ENCODE measurements around the gene TRPM2. TPM values are rescaled to one million over a fixed set of nuclear protein-coding genes. Genes with fewer than 3 reads are reported as not detected.

Gene TRPM2
- total RNA-seq, 1 donor from 2014 or later: 0.07 TPM

GRCh38 chr21:44332965-44333364 is 20.5 kb upstream of the TRPM2 start:
- Mint-ChIP-seq H3K36me3 (peaks cover 3% of the 10 kb centered on the region), H3K4me1 (ENCODE audit: unreplicated experiment) (peaks cover 15% of the 10 kb centered on the region), H3K27ac (no peak overlapping the region), H3K9me3 (no peaks in the 10 kb centered on the region), H3K27me3 (no peaks in the 10 kb centered on the region), H3K4me3 (no peak overlapping the region)
- DNase-seq (ENCODE audit: extremely low spot score, unreplicated experiment): no peak
- TF ChIP-seq CTCF (conservative IDR thresholded peaks at IDR 0.05): no peak

DNA sequence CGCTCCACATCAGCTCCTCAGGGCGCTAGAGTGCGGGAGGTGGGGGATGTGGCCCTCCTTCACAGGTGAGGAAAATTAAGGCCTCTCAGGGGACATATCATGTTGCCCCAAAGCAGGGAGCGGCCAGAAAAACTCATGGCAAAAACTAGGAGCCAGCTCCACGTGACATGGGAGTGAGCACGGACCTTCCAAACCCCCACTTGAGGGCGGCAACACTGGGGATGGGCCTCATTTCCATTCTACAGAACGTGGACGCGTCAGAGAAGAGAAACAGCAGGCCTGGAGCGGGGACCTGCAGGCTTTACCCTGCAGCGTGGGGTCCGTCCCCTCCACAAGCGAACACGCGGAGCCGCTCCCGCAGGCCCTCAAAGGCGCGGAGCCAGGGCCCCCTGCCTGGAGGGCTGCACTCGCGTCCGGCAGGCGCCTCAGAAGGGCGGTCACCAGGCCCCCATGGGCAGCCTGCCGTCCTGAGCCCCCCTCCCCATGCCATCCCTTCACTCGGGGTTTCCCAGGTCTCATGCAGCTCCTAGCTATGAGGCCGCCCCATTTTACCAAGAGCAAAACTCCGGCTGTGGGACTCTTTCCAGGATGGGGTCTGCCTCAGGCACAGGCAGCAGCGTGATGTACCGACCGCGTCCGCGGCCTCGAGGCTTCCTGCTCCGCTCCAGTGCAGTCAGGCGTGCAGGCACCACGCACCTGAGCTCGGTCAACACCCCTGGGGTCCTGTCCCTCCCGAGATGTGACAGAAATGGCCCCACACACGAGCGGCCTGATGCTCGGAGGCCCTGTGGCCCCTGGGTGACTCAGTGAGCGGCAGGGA is 19.7 kb upstream of the TRPM2 start:
- no peak overlapping the region for H3K4me3 Mint-ChIP-seq
- no peaks in the 10 kb centered on the region for H3K9me3 Mint-ChIP-seq
- no peak for DNase-seq (ENCODE audit: extremely low spot score, unreplicated experiment)
- peaks cover 19% of the 10 kb centered on the region for H3K4me1 Mint-ChIP-seq (ENCODE audit: unreplicated experiment)
- H3K27ac Mint-ChIP-seq: no peak overlapping the region
- no peaks in the 10 kb centered on the region for H3K27me3 Mint-ChIP-seq
- H3K36me3 Mint-ChIP-seq: peaks cover 3% of the 10 kb centered on the region
- no peak for TF ChIP-seq CTCF (conservative IDR thresholded peaks at IDR 0.05)

DNA sequence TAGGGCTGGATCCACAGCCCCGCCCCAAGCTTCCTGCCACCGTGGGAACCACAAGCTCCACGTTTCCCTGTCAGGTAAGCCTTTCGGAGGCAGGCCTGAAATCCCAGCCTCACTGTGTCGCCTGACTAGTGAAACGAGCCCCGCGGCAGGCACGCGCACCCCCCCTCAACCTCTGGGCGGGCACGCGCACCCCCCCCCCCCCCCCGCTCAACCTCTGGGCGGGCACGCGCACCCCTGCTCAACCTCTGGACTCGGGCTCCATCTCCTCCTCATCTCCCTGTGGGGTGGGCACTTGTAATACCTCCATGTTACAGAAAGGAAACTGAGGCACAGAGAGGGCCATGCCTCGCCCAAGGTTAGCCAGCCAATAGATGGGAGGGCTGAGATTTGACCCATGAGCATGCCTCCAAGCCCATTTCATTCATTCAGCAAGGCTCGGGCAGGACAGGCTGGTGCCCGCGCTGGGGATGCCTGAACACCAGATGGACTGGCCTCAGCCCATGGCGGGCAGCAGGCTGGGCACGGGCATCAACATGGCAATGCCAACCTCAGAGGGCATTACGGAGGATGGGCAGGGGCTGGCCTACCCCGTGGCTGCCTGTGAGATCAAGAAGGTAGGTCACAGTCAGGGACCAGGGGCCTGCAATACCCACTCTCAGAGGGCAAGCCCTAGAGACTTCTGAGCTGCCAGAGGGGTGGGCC is 18.9 kb upstream of the TRPM2 start:
- no peaks in the 10 kb centered on the region for H3K27me3 Mint-ChIP-seq
- TF ChIP-seq CTCF (conservative IDR thresholded peaks at IDR 0.05): no peak
- H3K4me1 Mint-ChIP-seq (ENCODE audit: unreplicated experiment): peaks cover 19% of the 10 kb centered on the region
- no peaks in the 10 kb centered on the region for H3K9me3 Mint-ChIP-seq
- DNase-seq (ENCODE audit: extremely low spot score, unreplicated experiment): no peak
- no peak overlapping the region for H3K4me3 Mint-ChIP-seq
- H3K27ac Mint-ChIP-seq: no peak overlapping the region
- peaks cover 3% of the 10 kb centered on the region for H3K36me3 Mint-ChIP-seq

DNA sequence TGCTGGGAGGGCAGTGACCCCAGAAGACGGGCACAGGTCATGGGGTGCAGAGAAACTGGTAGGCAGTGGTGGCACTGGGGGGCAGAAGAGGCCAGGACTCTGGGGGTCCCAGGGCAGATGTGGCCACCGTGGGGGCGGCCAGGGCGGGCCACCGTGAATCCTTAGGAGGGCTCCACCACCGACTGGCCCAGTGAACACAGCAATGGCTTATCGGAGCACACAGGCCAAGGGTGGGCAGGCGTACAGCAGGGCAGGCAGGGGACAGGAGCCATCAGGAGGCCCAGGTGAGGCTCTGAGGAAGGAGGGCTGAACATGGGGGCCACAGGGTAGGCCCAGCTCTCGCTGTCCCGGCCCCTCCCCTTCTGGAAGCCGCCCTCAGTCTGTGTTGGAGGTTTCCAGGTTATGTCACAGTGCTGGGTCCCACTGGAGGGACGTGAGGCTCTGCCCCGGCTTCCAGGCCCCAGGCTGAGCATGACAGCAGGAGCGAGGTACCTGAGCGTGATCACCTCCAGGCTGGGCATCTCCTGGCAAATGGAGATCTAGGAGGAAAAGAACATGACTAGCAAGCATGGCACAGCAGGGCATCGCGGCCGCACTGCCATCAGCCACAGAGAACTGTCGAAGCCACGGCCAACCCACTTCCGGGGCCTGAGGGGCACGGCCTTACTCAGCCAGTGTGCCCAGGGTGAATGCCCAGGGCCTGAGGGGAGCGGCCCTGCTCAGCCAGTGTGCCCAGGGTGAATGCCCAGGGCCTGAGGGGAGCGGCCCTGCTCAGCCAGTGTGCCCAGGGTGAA is 18.0 kb upstream of the TRPM2 start:
- no peak for TF ChIP-seq CTCF (conservative IDR thresholded peaks at IDR 0.05)
- Mint-ChIP-seq H3K27ac (no peak overlapping the region), H3K27me3 (no peaks in the 10 kb centered on the region), H3K4me1 (ENCODE audit: unreplicated experiment) (peaks cover 22% of the 10 kb centered on the region), H3K9me3 (no peaks in the 10 kb centered on the region), H3K36me3 (peaks cover 3% of the 10 kb centered on the region), H3K4me3 (no peak overlapping the region)
- DNase-seq (ENCODE audit: extremely low spot score, unreplicated experiment): no peak

- peaks cover 20% of the 10 kb centered on the region for H3K4me1 Mint-ChIP-seq (ENCODE audit: unreplicated experiment)
- H3K36me3 Mint-ChIP-seq: no peaks in the 10 kb centered on the region
- H3K9me3 Mint-ChIP-seq: no peaks in the 10 kb centered on the region
- H3K27ac Mint-ChIP-seq: peak overlapping the region; percentile 87
- H3K27me3 Mint-ChIP-seq: no peaks in the 10 kb centered on the region
- TF ChIP-seq CTCF (conservative IDR thresholded peaks at IDR 0.05): no peak
- H3K4me3 Mint-ChIP-seq: peak overlapping the region; percentile 85
- DNase-seq (ENCODE audit: extremely low spot score, unreplicated experiment): no peak
Measured at GRCh38 chr21:44337449-44337848, 16.0 kb upstream of the TRPM2 start.
